SK-N-SH (cell line): Measurements from ENCODE around the gene REXO5. TPM values are rescaled to one million over a fixed set of nuclear protein-coding genes. Genes with fewer than 3 reads are reported as not detected.

Experiments used
- CTCF ChIA-PET: fragments of 300-600, 350-600 bp; formaldehyde crosslinking; extraction: SDS; loops from one replicate; lab custom pipeline; 2021; lab: Yijun Ruan, JAX
- POLR2A ChIA-PET: fragments of 350-600 bp; sonication (Branson Sonifier 250); formaldehyde crosslinking; extraction: SDS; loops from one replicate; lab custom pipeline; 2020; ENCODE audit warnings: antibody characterized with exemption, inconsistent platforms; lab: Yijun Ruan, JAX
- DNase-seq: peaks from one replicate; pipeline ENCODE4 v3.0.0; 2012
- H2AFZ ChIP-seq: fragments of 200-600 bp; sonication (generic); 2 replicates; pipeline ENCODE4 v1.8.1; 2016; ENCODE audit warnings: antibody characterized with exemption, mild to moderate bottlenecking, low read depth
- H3F3A ChIP-seq: fragments of 200-600 bp; sonication (generic); replicated peaks from 2 replicates; pipeline ENCODE3; 2016; ENCODE audit warnings: antibody characterized with exemption, mild to moderate bottlenecking; ENCODE audit not compliant: insufficient read depth
- H3K27ac ChIP-seq, 2 experiments: fragments of 200-500 bp in 1 of 2; fragments of 200-600 bp in 1 of 2; sonication (Bioruptor generic) in 1 of 2; sonication (generic), shearing (Covaris generic) in 1 of 2; 2 replicates each; pipeline versions ENCODE4 v1.5.1 to v1.6.1; 2014 to 2016; ENCODE audit warnings: low read depth in 2 of 2, inconsistent platforms in 1 of 2, low read length in 1 of 2, mild to moderate bottlenecking in 1 of 2, mixed read lengths in 1 of 2
- H3K27me3 ChIP-seq: fragments of 200-600 bp; sonication (generic), shearing (Covaris generic); 2 replicates; pipeline ENCODE4 v1.6.1; 2016; ENCODE audit warnings: mixed run types; ENCODE audit not compliant: insufficient read depth
- H3K36me3 ChIP-seq, 2 experiments: fragments of 200-500 bp in 1 of 2; fragments of 200-600 bp in 1 of 2; sonication (Bioruptor generic) in 1 of 2; sonication (generic) in 1 of 2; replicated peaks in 1 of 2; 2 replicates each; pipeline versions ENCODE3 to v1.5.1; 2014 to 2016; ENCODE audit warnings: low read length in 1 of 2, mild to moderate bottlenecking in 1 of 2; ENCODE audit not compliant: insufficient read depth in 2 of 2, control insufficient read depth in 1 of 2
- H3K4me1 ChIP-seq, 2 experiments: fragments of 200-500 bp in 1 of 2; fragments of 200-600 bp in 1 of 2; sonication (Bioruptor generic) in 1 of 2; sonication (generic), shearing (Covaris generic) in 1 of 2; 2 replicates each; pipeline versions ENCODE4 v1.5.1 to v1.6.1; 2014 to 2016; ENCODE audit warnings: low read depth in 1 of 2, low read length in 1 of 2, mixed run types in 1 of 2; ENCODE audit not compliant: insufficient read depth in 2 of 2, control insufficient read depth in 1 of 2
- H3K4me2 ChIP-seq: fragments of 200-600 bp; sonication (generic), shearing (Covaris generic); 2 replicates; pipeline ENCODE4 v1.6.1; 2017; ENCODE audit warnings: mixed run types
- H3K4me3 ChIP-seq, 2 experiments: fragments of 200-500 bp in 1 of 2; fragments of 200-600 bp in 1 of 2; sonication (Bioruptor generic) in 1 of 2; sonication (generic), shearing (Covaris generic) in 1 of 2; 2 replicates each; pipeline versions ENCODE4 v1.5.1 to v1.8.1; 2014 to 2016; ENCODE audit warnings: low read depth in 2 of 2, inconsistent platforms in 1 of 2, low read length in 1 of 2, mild to moderate bottlenecking in 1 of 2, mixed read lengths in 1 of 2, moderate library complexity in 1 of 2
- H3K79me2 ChIP-seq: fragments of 200-600 bp; sonication (generic); 2 replicates; pipeline ENCODE4 v1.8.1; 2017; ENCODE audit warnings: mild to moderate bottlenecking; ENCODE audit not compliant: insufficient read depth
- H3K9ac ChIP-seq: fragments of 200-600 bp; sonication (generic); 2 replicates; pipeline ENCODE4 v1.6.1; 2017; ENCODE audit warnings: mixed run types
- H3K9me2 ChIP-seq: fragments of 200-600 bp; sonication (generic); 2 replicates; pipeline ENCODE4 v1.6.1; 2017; ENCODE audit warnings: mixed run types
- H3K9me3 ChIP-seq: fragments of 200-600 bp; sonication (generic); 2 replicates; pipeline ENCODE4 v1.6.1; 2017; ENCODE audit warnings: mixed run types, mild to moderate bottlenecking, moderate library complexity
- H4K20me1 ChIP-seq: fragments of 200-600 bp; sonication (generic); 2 replicates; pipeline ENCODE4 v1.6.1; 2017; ENCODE audit warnings: mild to moderate bottlenecking, mixed run types; ENCODE audit not compliant: insufficient read depth
- CTCF ChIP-seq: fragments of 200-600 bp; sonication (generic); IDR thresholded peaks from 2 replicates; pipeline ENCODE4 v1.6.1; 2017; ENCODE audit warnings: antibody characterized with exemption, mild to moderate bottlenecking, moderate library complexity
- EZH2phosphoT487 ChIP-seq: fragments of 200-600 bp; sonication (generic); IDR thresholded peaks from 2 replicates; pipeline ENCODE4 v1.6.1; 2017; ENCODE audit warnings: low read depth, mixed run types, mild to moderate bottlenecking, antibody characterized with exemption, moderate library complexity, borderline replicate concordance
- FOSL2 ChIP-seq: IDR thresholded peaks from 2 replicates; pipeline ENCODE4 v1.4.0; 2012; ENCODE audit warnings: low read depth, mild to moderate bottlenecking, moderate library complexity, borderline replicate concordance
- FOXJ3 ChIP-seq: sonication (generic); formaldehyde crosslinking; IDR thresholded peaks from 2 replicates; pipeline ENCODE4 v1.5.1; 2020; ENCODE audit warnings: mild to moderate bottlenecking, missing genetic modification reagents
- GABPA ChIP-seq: IDR thresholded peaks from 2 replicates; pipeline ENCODE4 v1.4.0; 2012; ENCODE audit warnings: low read depth, mild to moderate bottlenecking
- GATA2 ChIP-seq: sonication (generic); formaldehyde crosslinking; IDR thresholded peaks from 2 replicates; pipeline ENCODE4 v1.5.0; 2020; ENCODE audit warnings: mild to moderate bottlenecking, missing genetic modification reagents
- IRF3 ChIP-seq: fragments of 150-350 bp; IDR thresholded peaks from 2 replicates; pipeline ENCODE4 v1.6.1; 2016; ENCODE audit warnings: mild to moderate bottlenecking, low read depth, low read length
- NRF1 ChIP-seq: IDR thresholded peaks from 2 replicates; pipeline ENCODE4 v1.6.1; 2012; ENCODE audit warnings: low read depth, mild to moderate bottlenecking, low read length
- PBX3 ChIP-seq: IDR thresholded peaks from 2 replicates; pipeline ENCODE4; 2012
- RAD21 ChIP-seq: IDR thresholded peaks from 2 replicates; pipeline ENCODE4 v1.6.1; 2012; ENCODE audit warnings: mild to moderate bottlenecking, low read length
- RCOR1 ChIP-seq: fragments of 150-350 bp; IDR thresholded peaks from 2 replicates; pipeline ENCODE4 v1.6.1; 2017; ENCODE audit warnings: antibody characterized with exemption, low read length
- SMC3 ChIP-seq: IDR thresholded peaks from 2 replicates; pipeline ENCODE4 v1.6.1; 2012; ENCODE audit warnings: low read depth, low read length, improper control_type of control experiment
- TAF1 ChIP-seq: IDR thresholded peaks from 2 replicates; pipeline ENCODE4 v1.6.1; 2012; ENCODE audit warnings: low read depth, mild to moderate bottlenecking, low read length, moderate library complexity, borderline replicate concordance
- USF1 ChIP-seq: IDR thresholded peaks from 2 replicates; pipeline ENCODE4 v1.4.0; 2012; ENCODE audit warnings: low read depth, borderline replicate concordance
- YY1 ChIP-seq: IDR thresholded peaks from 2 replicates; pipeline ENCODE4 v1.4.0; 2012; ENCODE audit warnings: low read depth, mild to moderate bottlenecking
- polyA plus RNA-seq, 3 experiments: library from polyadenylated mRNA; depleted of rRNA; stranded (reverse); fragments of >200 nt; gene quantifications; 2 replicates each; pipeline ENCODE4 v1.2.3, GENCODE V29; 2012

REXO5 gene
- polyA plus RNA-seq, 1 of the 3 experiments (the other 2 are of a cell fraction), result 3.8 TPM

- Histone ChIP-seq H4K20me1 (no peaks in the 10 kb centered on the region), H3K79me2 (no peaks in the 10 kb centered on the region), H2AFZ (no peak overlapping the region), H3K4me3 (no peak overlapping the region), H3K27ac (no peak overlapping the region), H3K36me3 (no peaks in the 10 kb centered on the region), H3K9ac (no peak overlapping the region), H3K9me3 (no peaks in the 10 kb centered on the region), H3K4me1 (no peaks in the 10 kb centered on the region), H3F3A (no peaks in the 10 kb centered on the region), H3K9me2 (no peaks in the 10 kb centered on the region), H3K27me3 (no peaks in the 10 kb centered on the region), H3K4me2 (no peak overlapping the region)
- ChIA-PET POLR2A (no interaction called here), CTCF (no interaction called here)
- TF ChIP-seq TAF1, result no peak
- TF ChIP-seq FOXJ3 (CRISPR knock-in tag), result no peak
- TF ChIP-seq USF1, result no peak
- TF ChIP-seq YY1, result no peak
- no peak for TF ChIP-seq RAD21
- TF ChIP-seq RCOR1, result no peak
- TF ChIP-seq SMC3, result no peak
- no peak for TF ChIP-seq EZH2phosphoT487
- no peak for TF ChIP-seq NRF1
- TF ChIP-seq GATA2, result no peak
- TF ChIP-seq IRF3, result no peak
- no peak for TF ChIP-seq CTCF
- TF ChIP-seq GABPA, result no peak
- no peak for TF ChIP-seq FOSL2
- TF ChIP-seq PBX3, result no peak
- no peak for DNase-seq
Observed at GRCh38 chr16:20767577-20767976, 38.8 kb upstream of the REXO5 start.
